GM12878 (cell line): ENCODE data around the gene METRN. TPM values are rescaled to one million over a fixed set of nuclear protein-coding genes. Genes with fewer than 3 reads are reported as not detected.

Experiments
- ATAC-seq: fragments of 200-7000 bp; cut with Tn5 transposase; 3 replicates; pipeline ENCODE4 v1.9.1; 2020; ENCODE audit warnings: mild to moderate bottlenecking, moderate library complexity
- BruUV-seq: library from RNA; stranded (reverse); fragments of 400-500 nt; replicated peaks from 2 replicates; lab custom pipeline; 2021; lab: Mats Ljungman, UMichigan
- CTCF ChIA-PET: fragments of 300-600 bp; sonication (Branson Sonifier 250); formaldehyde crosslinking; extraction: SDS; loops from one replicate; lab custom pipeline; 2021; ENCODE audit warnings: inconsistent platforms; lab: Yijun Ruan, JAX
- POLR2A ChIA-PET: fragments of 350-600 bp; formaldehyde crosslinking; extraction: SDS; loops from one replicate; lab custom pipeline; 2021; ENCODE audit warnings: inconsistent platforms; lab: Charles Lee
- RAD21 ChIA-PET: fragments of 300-600 bp; sonication (Branson Sonifier 250); formaldehyde crosslinking; loops from one replicate; lab custom pipeline; 2023; ENCODE audit warnings: antibody characterized with exemption; ENCODE audit not compliant: unreplicated experiment; lab: Charles Lee
- SMC1A ChIA-PET: fragments of 300-600 bp; sonication (Branson Sonifier 250); formaldehyde crosslinking; loops from one replicate; lab custom pipeline; 2023; ENCODE audit not compliant: unreplicated experiment, uncharacterized antibody; lab: Charles Lee
- DNase-seq: peaks from one replicate; pipeline ENCODE4 v3.0.0-alpha.2; 2011; ENCODE audit warnings: low read depth, low spot score
- FAIRE-seq: peaks from 3 replicates; lab custom pipeline; 2011; peaks lifted over from hg19 to GRCh38; lab: Jason Lieb, UNC
- H2AFZ ChIP-seq: 2 replicates; pipeline ENCODE4 v1.6.0; 2011; ENCODE audit warnings: low read depth, low read length, control low read depth; ENCODE audit not compliant: control insufficient read depth
- H3K27ac ChIP-seq: 2 replicates; pipeline ENCODE4 v1.5.1; 2011; ENCODE audit warnings: control low read depth; ENCODE audit not compliant: control insufficient read depth, insufficient read depth
- H3K27me3 ChIP-seq, 2 experiments: replicated peaks in 1 of 2; 2 replicates each; pipeline versions ENCODE4 v1.6.0 to v1.6.1; 2011; ENCODE audit warnings: low read length in 1 of 2; ENCODE audit not compliant: control insufficient read depth in 2 of 2, insufficient read depth in 2 of 2
- H3K36me3 ChIP-seq, 2 experiments: 2 replicates each; pipeline ENCODE4 v1.5.1; 2011; ENCODE audit warnings: low read length in 1 of 2; ENCODE audit not compliant: control insufficient read depth in 2 of 2, insufficient read depth in 2 of 2
- H3K4me1 ChIP-seq: 2 replicates; pipeline ENCODE4 v1.6.1; 2011; ENCODE audit warnings: mild to moderate bottlenecking, low read length, moderate library complexity, mixed read lengths; ENCODE audit not compliant: control insufficient read depth, insufficient read depth
- H3K4me2 ChIP-seq: 2 replicates; pipeline ENCODE4 v1.6.0; 2011; ENCODE audit warnings: control low read depth; ENCODE audit not compliant: control insufficient read depth, insufficient read depth
- H3K4me3 ChIP-seq: fragments of 200-600 bp; sonication (generic); 2 replicates; pipeline ENCODE4 v1.5.1; 2016
- H3K79me2 ChIP-seq: 2 replicates; pipeline ENCODE4 v1.6.0; 2011; ENCODE audit warnings: low read length; ENCODE audit not compliant: control insufficient read depth, insufficient read depth
- H3K9ac ChIP-seq: 2 replicates; pipeline ENCODE4 v1.8.0; 2011; ENCODE audit warnings: low read length, control low read depth, mixed read lengths; ENCODE audit not compliant: control insufficient read depth, insufficient read depth
- H3K9me3 ChIP-seq: replicated peaks from 3 replicates; pipeline ENCODE4 v1.5.1; 2011; ENCODE audit warnings: mild to moderate bottlenecking, low read length; ENCODE audit not compliant: control insufficient read depth, insufficient read depth
- H4K20me1 ChIP-seq: 2 replicates; pipeline ENCODE4 v1.6.0; 2011; ENCODE audit not compliant: control insufficient read depth, insufficient read depth
- BACH1 ChIP-seq: fragments of 450-650 bp; IDR thresholded peaks from 2 replicates; pipeline ENCODE4 v1.6.1; 2017; ENCODE audit warnings: mild to moderate bottlenecking, borderline replicate concordance
- BCL3 ChIP-seq: IDR thresholded peaks from 2 replicates; pipeline ENCODE4 v1.6.1; 2011; ENCODE audit warnings: borderline replicate concordance, low read depth, mild to moderate bottlenecking, moderate library complexity, low read length; ENCODE audit not compliant: insufficient read depth, poor library complexity, severe bottlenecking
- BCLAF1 ChIP-seq: fragments of 450-650 bp; IDR thresholded peaks from 2 replicates; pipeline ENCODE4 v1.6.1; 2017; ENCODE audit warnings: antibody characterized with exemption, mild to moderate bottlenecking, moderate library complexity
- CBX5 ChIP-seq: sonication (generic); IDR thresholded peaks from 2 replicates; pipeline ENCODE4 v1.6.1; 2016; ENCODE audit warnings: low read depth, moderate library complexity, mild to moderate bottlenecking, inconsistent platforms
- EZH2 ChIP-seq: IDR thresholded peaks from 2 replicates; pipeline ENCODE4 v1.6.1; 2012; ENCODE audit warnings: low read depth, mild to moderate bottlenecking, control low read depth, inconsistent platforms, low read length, borderline replicate concordance; ENCODE audit not compliant: control insufficient read depth
- HSF1 ChIP-seq: fragments of 150-350 bp; IDR thresholded peaks from 2 replicates; pipeline ENCODE4 v1.6.1; 2014; ENCODE audit warnings: mild to moderate bottlenecking, low read depth, low read length
- RAD51 ChIP-seq: fragments of 450-650 bp; IDR thresholded peaks from 2 replicates; pipeline ENCODE4 v1.6.1; 2016; ENCODE audit warnings: moderate library complexity, mild to moderate bottlenecking, inconsistent platforms
- RCOR1 ChIP-seq: conservative IDR thresholded peaks from 2 replicates; pipeline ENCODE4 v1.6.1; 2012; ENCODE audit warnings: low read depth, low read length, improper control_type of control experiment
- ZNF207 ChIP-seq: fragments of 450-650 bp; IDR thresholded peaks from 2 replicates; pipeline ENCODE4 v1.6.1; 2014; ENCODE audit warnings: antibody characterized with exemption, mild to moderate bottlenecking, borderline replicate concordance
- ZNF687 ChIP-seq: fragments of 450-650 bp; IDR thresholded peaks from 2 replicates; pipeline ENCODE4 v1.6.1; 2017; ENCODE audit warnings: mild to moderate bottlenecking, moderate library complexity
- WGBS: methylation state at CpG from one replicate; pipeline ENCODE4 v1.1.6; 2016; ENCODE audit warnings: low lambda C conversion rate; ENCODE audit not compliant: insufficient replicate concordance, insufficient coverage; ENCODE audit errors: missing lambda C conversion rate; 5-methylcytosine and 5-hydroxymethylcytosine counted together
- in situ Hi-C: fragments of 300-500 bp; cut with MboI; formaldehyde crosslinking; loops from 9 replicates; pipeline ENCODE4 v1.14.3; 2018; ENCODE audit warnings: mixed read lengths
- intact Hi-C: fragments of 100-400 bp; cut with micrococcal nuclease; formaldehyde crosslinking; loops from one replicate; pipeline ENCODE4 v1.14.2; 2022; ENCODE audit not compliant: unreplicated experiment
- polyA plus RNA-seq, 11 experiments: library from polyadenylated mRNA; depleted of rRNA in 4 of 11; unstranded in 6 of 11; stranded (reverse) in 5 of 11; fragments of >200 nt; fragmentation: Nextera tagmentation in 4 of 11; fragmentation: Illumina TruSeq in 1 of 11; extraction: Ambion mirVana in 4 of 11; extraction: Trizol in 1 of 11; gene quantifications; 1 replicate in 1 of 11; 2 replicates in 10 of 11; pipeline versions ENCODE4 v1.2.1 to v1.2.3, GENCODE V29; 2011 to 2016; ENCODE audit warnings: inconsistent platforms in 2 of 11, missing spikeins in 2 of 11, low read depth in 1 of 11
- total RNA-seq, 4 experiments: library from RNA; depleted of rRNA in 3 of 4; stranded (reverse); fragments of >200 nt in 3 of 4; fragmentation: Illumina TruSeq in 1 of 4; extraction: Trizol in 1 of 4; gene quantifications; 2 replicates each; pipeline versions ENCODE4 v1.2.1 to v1.2.3, GENCODE V29; 2013 to 2021

The METRN gene
- total and polyA plus RNA-seq, 10 of the 15 experiments (the other 5 are each of a cell fraction or from before 2014, with no cell fraction given) = 0.11 to 12.8 (median 1.1) TPM; not detected in 1

GRCh38 chr16:720990-721764 is 6.3 kb downstream of the METRN start, which contains the start of gene ANTKMT:
ANTKMT (plus strand) TSS chr16:721146; CDS start chr16:721275, 129 bp downstream.
- Histone ChIP-seq H3K4me1 (peaks cover 16% of the 10 kb centered on the region), H3K27me3 (no peaks in the 10 kb centered on the region), H3K9me3 (no peaks in the 10 kb centered on the region), H3K36me3 (no peaks in the 10 kb centered on the region), H3K4me2 (peak within 1 kb of the TSS; percentile 69), H4K20me1 (0 out of 2 replicates have a peak, but pooled peaks cover 2% of the 10 kb centered on the region), H3K79me2 (no peaks in the 10 kb centered on the region; the same call in 1 of the 2 replicates), H3K27ac (peak within 1 kb of the TSS; percentile 87), H3K9ac (peak within 1 kb of the TSS; percentile 91), H3K4me3 (peak within 1 kb of the TSS; percentile 86), H2AFZ (peak within 1 kb of the TSS; percentile 92)
- ChIA-PET SMC1A (interaction anchor here (1.2 to 1.3 kb wide), 3 partner anchors 9 to 60 kb away, joined by 3 to 4 read pairs (median 3); no protein-coding TSS in a partner anchor), CTCF (interaction anchor here (0.9 to 2.5 kb wide), 5 partner anchors 11 to 64 kb away, joined by 3 to 16 read pairs (median 4); no protein-coding TSS in a partner anchor), RAD21 (interaction anchor here (0.8 to 2.4 kb wide), 4 partner anchors 16 to 67 kb away, joined by 3 to 10 read pairs (median 6); partner anchors contain the start of genes CHTF18, RPUSD1 and STUB1), POLR2A (interaction anchor here (0.5 to 2.5 kb wide), 8 partner anchors 9 to 149 kb away, joined by 3 to 29 read pairs (median 6); partner anchors contain the start of genes CHTF18, CIAO3 and RPUSD1)
- ATAC-seq = peak; percentile 87
- WGBS = 3% methylated on average over 101 of the region's 106 CpGs
- intact Hi-C loops (loop anchor here (2.0 kb wide), 2 partner anchors 20 to 36 kb away; partner anchors contain the start of genes CIAO3 and JMJD8), in situ Hi-C loops (no loop called here)
- TSS peak; percentile 63 for BruUV-seq
- DNase-seq = no peak
- FAIRE-seq = peak; percentile 62
- TF ChIP-seq BCLAF1 = peak; percentile 69; the same call in 1 of the 2 replicates
- 0 out of 2 replicates have a peak, but pooled peaks have one; percentile 47 for TF ChIP-seq RCOR1
- TF ChIP-seq ZNF207 = peak; percentile 96
- TF ChIP-seq CBX5 = no peak
- no peak for TF ChIP-seq HSF1
- peak; percentile 87 for TF ChIP-seq ZNF687
- no peak for TF ChIP-seq RAD51
- peak; percentile 2 for TF ChIP-seq BCL3
- peak; percentile 77 for TF ChIP-seq BACH1
- no peak for TF ChIP-seq EZH2
